ENCODE results near the gene ABCA2. TPM values are rescaled to one million over a fixed set of nuclear protein-coding genes. Genes with fewer than 3 reads are reported as not detected.

The ABCA2 gene
- total RNA-seq, 1 experiment from 2014 or later = 114 TPM

GRCh38 chr9:137014166-137014565 lies 13.9 kb downstream of the ABCA2 start:
- Histone ChIP-seq H3K36me3 (ENCODE audit: control insufficient read depth in 1 of 2, insufficient read depth in 2 of 2, low read length in 2 of 2) (peaks cover 19 to 34% of the 10 kb centered on the region in 2 experiments; a peak in 3 of 4 replicates), H3K4me3 (replicated peaks in 1 of 2; ENCODE audit: low read depth in 1 of 2, low read length in 2 of 2) (no peak overlapping the region), H4K20me1 (ENCODE audit: insufficient read depth) (no peaks in the 10 kb centered on the region), H3K79me2 (ENCODE audit: insufficient read depth, low read length) (no peaks in the 10 kb centered on the region), H3K9ac (ENCODE audit: low read length) (no peak overlapping the region), H3K9me2 (ENCODE audit: insufficient read depth) (no peaks in the 10 kb centered on the region), H3K4me1 (ENCODE audit: control insufficient read depth in 1 of 2, insufficient read depth in 2 of 2, low read length in 2 of 2) (no peaks in the 10 kb centered on the region), H3K9me3 (ENCODE audit: control insufficient read depth in 1 of 2, insufficient read depth in 1 of 2, low read depth in 1 of 2, low read length in 2 of 2) (no peaks in the 10 kb centered on the region), H3K27me3 (ENCODE audit: insufficient read depth, low read length) (no peaks in the 10 kb centered on the region), H3K4me2 (ENCODE audit: low read length) (no peak overlapping the region), H3K27ac (ENCODE audit: low read depth, low read length) (no peak overlapping the region), H2AFZ (ENCODE audit: low read depth, low read length, poor library complexity, severe bottlenecking) (no peak overlapping the region)
- BruUV-seq (replicated peaks) = no TSS peak
- CTCF ChIA-PET = no interaction called here
- intact Hi-C loops (cut with micrococcal nuclease) = no loop called here
- ATAC-seq = no peak
- TF ChIP-seq REST (IDR thresholded peaks at IDR 0.05; ENCODE audit: low read depth) = no peak
- TF ChIP-seq, protein P1, sequence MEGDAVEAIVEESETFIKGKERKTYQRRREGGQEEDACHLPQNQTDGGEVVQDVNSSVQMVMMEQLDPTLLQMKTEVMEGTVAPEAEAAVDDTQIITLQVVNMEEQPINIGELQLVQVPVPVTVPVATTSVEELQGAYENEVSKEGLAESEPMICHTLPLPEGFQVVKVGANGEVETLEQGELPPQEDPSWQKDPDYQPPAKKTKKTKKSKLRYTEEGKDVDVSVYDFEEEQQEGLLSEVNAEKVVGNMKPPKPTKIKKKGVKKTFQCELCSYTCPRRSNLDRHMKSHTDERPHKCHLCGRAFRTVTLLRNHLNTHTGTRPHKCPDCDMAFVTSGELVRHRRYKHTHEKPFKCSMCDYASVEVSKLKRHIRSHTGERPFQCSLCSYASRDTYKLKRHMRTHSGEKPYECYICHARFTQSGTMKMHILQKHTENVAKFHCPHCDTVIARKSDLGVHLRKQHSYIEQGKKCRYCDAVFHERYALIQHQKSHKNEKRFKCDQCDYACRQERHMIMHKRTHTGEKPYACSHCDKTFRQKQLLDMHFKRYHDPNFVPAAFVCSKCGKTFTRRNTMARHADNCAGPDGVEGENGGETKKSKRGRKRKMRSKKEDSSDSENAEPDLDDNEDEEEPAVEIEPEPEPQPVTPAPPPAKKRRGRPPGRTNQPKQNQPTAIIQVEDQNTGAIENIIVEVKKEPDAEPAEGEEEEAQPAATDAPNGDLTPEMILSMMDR (IDR thresholded peaks at IDR 0.05 in 2 of 3, conservative IDR thresholded peaks at IDR 0.05 in 1 of 3; ENCODE audit: borderline replicate concordance in 1 of 3, insufficient read depth in 1 of 3, low read depth in 2 of 3, low read length in 2 of 3) = no peak
- no peak for TF ChIP-seq SP1 (IDR thresholded peaks at IDR 0.05; ENCODE audit: low read depth)
- TF ChIP-seq CBX3 (IDR thresholded peaks at IDR 0.05; ENCODE audit: low read depth) = no peak
- no peak for TF ChIP-seq ATF3 (IDR thresholded peaks at IDR 0.05)
- no peak for TF ChIP-seq EZH2 (IDR thresholded peaks at IDR 0.05)
- no peak for TF ChIP-seq RAD21 (IDR thresholded peaks at IDR 0.05; ENCODE audit: low read depth)
- TF ChIP-seq EGR1 (IDR thresholded peaks at IDR 0.05; ENCODE audit: low read depth) = no peak
- TF ChIP-seq FOSL1 (IDR thresholded peaks at IDR 0.05; ENCODE audit: low read depth) = no peak
- TF ChIP-seq TCF7L2 (IDR thresholded peaks at IDR 0.05; ENCODE audit: borderline replicate concordance, extremely low read depth, insufficient read depth, insufficient read length) = no peak
- TF ChIP-seq EZH2phosphoT487 (IDR thresholded peaks at IDR 0.05; ENCODE audit: borderline replicate concordance) = no peak
- TF ChIP-seq MAX (IDR thresholded peaks at IDR 0.05) = no peak
- TF ChIP-seq ZFX (IDR thresholded peaks at IDR 0.05) = no peak
- no peak for TF ChIP-seq CEBPB (IDR thresholded peaks at IDR 0.05; ENCODE audit: low read depth)
- TF ChIP-seq POLR2AphosphoS5 (IDR thresholded peaks at IDR 0.05; ENCODE audit: low read depth, low read length) = no peak
- TF ChIP-seq POLR2A (IDR thresholded peaks at IDR 0.05; ENCODE audit: borderline replicate concordance, extremely low read depth, insufficient read depth, insufficient read length) = no peak
- TF ChIP-seq ZNF274 (IDR thresholded peaks at IDR 0.05; ENCODE audit: low read depth, low read length) = no peak
- TF ChIP-seq YY1 (IDR thresholded peaks at IDR 0.05; ENCODE audit: extremely low read depth, insufficient replicate concordance, low read depth, low read length) = no peak
- no peak for TF ChIP-seq ELF1 (IDR thresholded peaks at IDR 0.05; ENCODE audit: borderline replicate concordance, low read depth)
- TF ChIP-seq SRF (IDR thresholded peaks at IDR 0.05; ENCODE audit: low read depth) = no peak
- RAD21 ChIA-PET (ENCODE audit: low non-redundant PET in 1 of 2, low total read pairs in 2 of 2, uncharacterized antibody in 2 of 2, unreplicated experiment in 2 of 2) = no interaction called here
- no peak for DNase-seq (ENCODE audit: low read depth, low spot score)
- POLR2A ChIA-PET = no interaction called here

Measured in HCT116 (cell line).